OCI-LY3 (cell line): ENCODE measurements around the gene ANXA11.
"Not testable (repeated sequence)": the region's sequence is repeated elsewhere in the genome, so short reads cannot be mapped to it uniquely, and the experiment has no call there.

Source experiments
- CTCF ChIP-seq: fragments of 200-600, 300-600 bp; sonication (generic); IDR thresholded peaks from 2 replicates; pipeline ENCODE4 v1.5.1; 2014; ENCODE audit warnings: antibody characterized with exemption, low read length, low read depth
- EZH2phosphoT487 ChIP-seq: fragments of 200-600 bp; shearing (Covaris generic); IDR thresholded peaks from 2 replicates; pipeline ENCODE4 v1.6.1; 2018; ENCODE audit warnings: antibody characterized with exemption, mixed run types, low read depth

GRCh38 chr10:80242341-80242740, 37.0 kb upstream of the ANXA11 start:
- TF ChIP-seq CTCF, EZH2phosphoT487: not testable (repeated sequence)
